Loucy (cell line): Measurements from ENCODE around the gene RAD54L.

ENCODE experiments used
- CTCF ChIP-seq: fragments of 200-600 bp; sonication (generic); conservative IDR thresholded peaks from 2 replicates; pipeline ENCODE4 v1.5.1; 2014; ENCODE audit warnings: mild to moderate bottlenecking, antibody characterized with exemption, low read length
- EZH2phosphoT487 ChIP-seq: fragments of 200-600 bp; IDR thresholded peaks from 2 replicates; pipeline ENCODE4 v1.6.1; 2018; ENCODE audit warnings: antibody characterized with exemption, mild to moderate bottlenecking, moderate library complexity, borderline replicate concordance

GRCh38 chr1:46224966-46225365, 22.6 kb upstream of the RAD54L start:
- TF ChIP-seq CTCF (no peak), EZH2phosphoT487 (no peak)
